Stimulated activated CD4-positive, alpha-beta T cell treated with anti-CD3 and anti-CD28 coated beads, Interleukin-15, amount 100 ng/mL, for 24 hours (primary cell): ENCODE data around the gene RFTN1.
A peak's percentile ranks its signal among the peaks of the same experiment; 100 is the strongest.

Source experiments
- DNase-seq: peaks from one replicate; pipeline ENCODE4 v3.0.0-alpha.2; 2020

The RFTN1 gene

DNA sequence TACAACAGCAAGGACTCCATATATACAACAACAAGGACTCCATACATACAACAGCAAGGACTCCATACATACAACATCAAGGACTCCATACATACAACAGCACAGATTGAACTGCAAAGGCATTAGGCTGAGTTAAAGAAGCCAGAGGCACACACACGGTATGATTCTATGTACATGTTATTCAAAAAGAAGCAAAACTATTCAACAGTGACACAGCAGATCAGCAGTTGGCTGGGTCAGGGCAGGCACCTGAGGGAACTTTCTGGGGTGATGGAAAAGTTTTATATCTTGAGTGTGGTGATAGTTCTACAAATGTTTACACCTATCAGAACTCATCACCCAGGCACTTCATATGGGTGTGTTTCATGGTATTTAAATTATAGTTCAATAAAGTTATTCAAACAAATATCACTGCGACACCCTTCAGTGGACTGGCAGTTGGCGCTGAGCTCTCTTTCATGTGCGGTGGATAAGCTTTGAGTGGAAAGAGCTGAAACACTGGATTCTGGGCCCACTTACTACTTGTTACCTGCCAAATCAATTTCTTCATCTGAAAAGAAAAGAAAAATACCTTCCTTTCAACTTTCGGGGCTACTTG, 28.0 kb downstream of the RFTN1 start:
- no peak for DNase-seq

DNA sequence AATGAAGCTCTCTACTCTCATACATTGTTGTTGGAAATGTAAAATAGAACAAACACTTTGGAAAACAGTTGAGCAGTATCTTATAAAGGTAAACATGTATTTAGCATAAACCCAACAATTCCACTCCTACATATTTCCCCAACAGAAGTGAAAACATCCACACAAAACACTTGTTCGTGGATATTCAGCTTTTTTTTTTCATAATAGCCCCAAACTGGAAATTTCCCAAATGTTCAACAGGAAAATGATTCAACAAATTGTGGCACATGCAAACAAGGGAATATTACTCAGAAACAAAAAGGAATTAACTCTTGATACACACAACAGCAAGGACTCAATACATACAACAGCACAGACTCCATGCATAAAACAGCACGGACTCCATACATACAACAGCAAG, 28.5 kb downstream of the RFTN1 start:
- DNase-seq = no peak

DNA sequence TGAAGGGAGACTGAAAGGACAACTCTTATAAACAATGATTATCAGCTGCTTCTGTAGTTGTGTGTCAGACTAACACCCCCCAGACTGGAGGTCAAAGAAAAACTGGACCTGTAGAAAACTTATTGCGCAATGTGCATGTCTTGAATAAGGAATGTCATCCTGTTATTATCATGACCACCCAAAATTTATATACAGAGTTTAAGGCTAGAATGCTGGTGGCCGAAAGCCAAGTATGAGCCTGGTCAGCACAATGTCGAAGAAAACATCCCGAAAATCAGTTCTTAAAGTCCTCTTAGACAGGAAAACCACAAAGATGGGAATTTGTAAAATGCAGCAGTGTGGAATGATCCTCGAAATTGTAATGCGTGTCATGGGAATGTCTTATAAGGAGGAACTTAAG, 29.3 kb downstream of the RFTN1 start:
- no peak for DNase-seq

DNA sequence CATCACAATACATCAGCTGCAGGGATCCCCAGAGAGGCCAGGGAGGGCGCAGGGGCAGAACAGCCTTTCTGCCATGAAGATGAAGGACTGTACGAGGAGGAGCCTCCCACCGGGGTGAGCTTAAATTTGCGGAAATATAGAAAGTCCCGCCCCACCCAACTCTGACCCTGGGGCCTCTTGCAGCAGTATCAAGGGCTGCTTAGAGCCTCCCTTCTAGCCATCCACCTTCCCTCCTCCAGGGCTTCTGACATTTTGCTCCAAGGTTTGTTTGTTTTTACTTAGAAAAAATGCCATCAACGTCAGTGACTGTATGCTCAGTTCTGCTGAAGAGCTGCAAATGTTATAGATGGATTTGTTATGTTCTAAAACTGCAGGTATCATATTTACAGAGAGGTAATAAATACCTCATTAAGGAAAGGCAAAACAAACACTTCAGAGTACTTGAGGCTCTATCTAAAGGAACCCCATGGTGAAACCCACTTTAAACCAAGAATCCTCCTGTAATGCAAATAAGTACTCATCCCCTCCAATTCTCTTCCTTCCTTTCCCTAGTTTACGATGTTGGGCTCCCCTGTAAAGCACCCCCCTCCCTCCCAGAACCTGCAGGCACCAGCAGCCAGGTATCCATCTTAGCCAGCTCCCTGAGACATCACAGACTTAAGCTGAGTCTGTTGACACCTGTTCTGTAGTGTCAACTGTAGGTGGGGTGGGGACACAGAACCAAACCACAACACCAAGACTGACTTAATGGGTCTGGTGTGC, 30.5 kb downstream of the RFTN1 start:
- peak; percentile 33 for DNase-seq

DNA sequence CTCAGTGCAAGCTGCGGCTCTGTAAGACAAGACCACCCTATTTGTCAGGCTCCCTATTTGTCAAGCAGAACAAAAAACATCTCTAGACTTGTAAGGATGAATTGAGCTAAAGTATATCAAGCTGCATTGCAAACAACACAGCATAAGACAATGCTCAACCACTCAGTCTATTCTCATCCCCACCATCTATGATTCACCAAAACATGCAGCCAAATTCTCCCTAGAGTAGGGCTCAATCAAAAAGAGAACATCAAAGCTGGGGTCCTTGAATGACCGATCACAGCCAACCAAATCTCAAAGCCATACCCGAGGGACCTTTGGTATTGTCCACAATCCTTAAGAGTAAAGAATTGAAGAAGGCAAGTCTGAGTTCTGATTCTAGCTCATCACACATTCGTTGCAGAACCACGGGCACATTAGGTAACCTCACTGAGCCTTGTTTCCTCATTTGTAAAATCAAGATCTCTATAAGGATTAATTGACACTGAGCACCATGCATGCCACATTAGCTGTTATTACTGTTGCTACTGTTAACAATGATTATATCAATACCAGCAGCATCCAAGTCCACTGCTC, 31.2 kb downstream of the RFTN1 start:
- no peak for DNase-seq

DNA sequence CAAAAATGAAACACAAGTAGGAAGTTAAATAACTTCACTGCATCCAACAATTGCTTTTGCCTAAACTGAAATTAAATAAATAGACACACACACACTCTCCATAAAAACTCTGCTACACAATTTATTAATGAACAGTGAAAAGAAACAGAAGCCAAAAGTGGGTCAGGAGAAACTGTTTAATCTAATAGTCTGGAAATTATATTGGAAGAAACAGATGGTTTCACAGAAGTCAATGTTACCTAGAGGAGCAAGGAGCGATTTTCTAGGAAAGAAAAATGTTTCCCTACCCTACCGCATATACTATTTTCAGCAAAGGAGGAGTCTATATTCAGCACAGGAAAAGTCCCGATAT, 32.0 kb downstream of the RFTN1 start:
- DNase-seq = no peak

DNA sequence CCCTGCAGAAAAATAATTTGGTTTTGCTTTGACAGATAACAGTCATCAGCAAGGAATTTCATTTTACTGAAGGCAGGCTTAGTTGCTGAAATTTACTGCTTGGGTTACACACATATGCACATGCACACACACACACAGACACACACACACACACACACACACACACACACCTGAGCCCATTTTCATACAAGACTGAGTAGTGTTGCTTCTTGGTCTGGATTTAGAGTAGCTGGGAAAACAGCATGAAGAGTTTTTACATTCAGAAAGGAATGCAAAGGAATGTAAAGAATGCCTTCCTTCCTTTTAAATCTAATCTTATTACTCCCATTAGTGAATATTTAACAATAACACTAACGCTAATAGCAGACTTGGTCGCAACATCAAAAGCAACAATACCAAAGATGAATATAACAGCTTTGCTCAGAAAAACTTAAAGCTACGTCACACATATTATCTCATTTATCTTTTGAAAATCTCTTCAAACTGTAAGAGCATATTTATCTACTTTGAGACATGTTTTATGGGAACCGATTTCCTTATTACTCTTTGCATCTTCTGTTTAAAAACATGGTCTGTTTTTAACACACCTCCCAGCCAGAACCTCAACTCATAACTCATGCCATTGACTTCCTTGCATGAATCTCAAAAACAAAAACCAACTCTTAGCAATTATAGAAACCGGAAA, 32.5 kb downstream of the RFTN1 start:
- no peak for DNase-seq

DNA sequence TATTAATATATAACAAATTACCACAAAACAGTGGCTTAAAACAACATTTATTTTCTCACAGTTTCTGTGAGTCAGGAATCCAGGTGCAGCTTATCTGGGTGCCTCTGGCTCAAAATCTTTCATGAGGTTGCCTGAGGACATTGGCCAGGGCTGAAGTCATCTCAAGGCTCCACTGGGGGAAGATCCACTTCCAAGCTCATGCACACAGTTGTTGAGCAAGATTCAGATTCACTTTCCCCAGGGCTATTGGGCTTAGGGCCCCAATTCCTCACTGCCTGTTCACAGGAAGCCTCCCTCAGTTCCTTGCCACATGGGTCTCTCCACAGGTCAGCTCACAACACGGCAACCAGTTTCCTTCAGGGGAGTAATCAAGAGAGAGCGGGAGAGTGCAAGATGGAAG, 35.0 kb downstream of the RFTN1 start:
- DNase-seq = no peak

DNA sequence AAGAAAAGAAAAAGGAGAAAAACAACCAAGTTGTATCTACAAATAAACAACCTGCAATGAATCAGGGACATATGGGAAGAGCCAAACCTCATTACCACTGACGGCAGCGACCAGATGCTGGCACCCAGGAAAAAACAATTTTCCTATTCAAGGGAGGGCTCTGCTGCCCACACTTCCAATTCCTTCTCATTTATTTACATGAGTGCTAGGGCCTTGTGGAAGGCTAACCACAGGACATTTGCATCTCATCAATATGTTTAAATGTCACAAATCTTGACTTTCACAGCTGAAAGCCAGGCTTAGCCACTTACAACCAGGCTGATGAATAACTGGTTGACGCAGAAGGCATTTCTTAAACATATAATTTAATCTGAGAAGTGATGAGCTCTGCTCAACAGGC, 36.0 kb downstream of the RFTN1 start:
- no peak for DNase-seq

DNA sequence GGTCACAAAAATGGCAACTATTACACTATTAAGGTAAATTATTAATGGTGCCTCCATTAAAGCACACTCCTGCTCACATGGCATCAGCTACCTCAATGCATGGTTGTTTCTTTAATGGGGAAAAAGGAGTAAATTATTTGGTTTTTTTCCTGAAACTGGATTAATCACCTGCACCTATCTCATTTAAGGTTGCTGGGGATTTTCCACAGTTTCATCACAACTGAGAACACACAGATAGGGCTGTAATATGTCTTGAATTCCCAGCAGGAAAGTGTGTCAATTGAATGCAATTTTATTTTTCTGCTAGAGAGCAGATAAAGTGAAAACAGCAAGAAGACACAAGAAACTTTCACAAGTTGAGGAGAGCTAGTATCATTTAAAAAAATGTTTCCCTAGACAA, 36.4 kb downstream of the RFTN1 start:
- DNase-seq = no peak

DNA sequence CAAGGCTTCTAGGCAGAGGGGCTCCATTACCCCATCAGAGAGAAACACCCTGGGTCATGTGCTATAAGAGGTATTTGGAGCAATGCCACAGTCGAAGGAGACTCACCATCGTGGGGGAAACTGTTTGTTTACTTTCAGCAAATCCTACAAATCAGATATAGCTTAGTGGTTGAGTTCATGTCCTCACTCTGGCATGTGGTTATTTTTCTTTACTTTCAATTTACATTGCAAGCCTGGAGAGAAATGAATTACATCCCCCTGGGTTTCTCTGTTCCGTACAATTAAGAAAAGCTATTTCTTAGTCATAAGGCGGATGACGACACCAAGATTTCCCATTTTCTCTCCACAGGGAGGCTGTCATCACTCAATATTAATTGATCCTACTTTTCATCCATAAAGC, 36.9 kb downstream of the RFTN1 start:
- no peak for DNase-seq

DNA sequence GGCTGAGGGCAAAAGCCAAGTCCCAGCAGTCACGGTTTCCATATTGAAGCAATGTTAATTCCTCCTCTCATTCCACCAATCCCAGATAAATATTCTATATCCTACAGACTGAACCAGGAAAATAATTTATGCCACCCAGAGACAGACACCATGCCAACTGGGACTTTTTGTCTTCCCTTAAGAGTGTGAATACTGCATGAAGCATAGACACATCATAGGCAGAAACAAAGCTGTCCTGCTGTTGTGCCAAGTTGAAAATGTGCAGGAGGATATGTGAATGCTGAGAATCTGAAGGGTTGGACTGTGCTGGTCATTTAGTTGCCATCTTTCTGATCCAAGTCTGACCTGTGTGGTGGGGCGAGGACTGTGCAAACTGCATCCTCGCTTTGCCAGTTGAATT, 37.7 kb downstream of the RFTN1 start:
- no peak for DNase-seq

DNA sequence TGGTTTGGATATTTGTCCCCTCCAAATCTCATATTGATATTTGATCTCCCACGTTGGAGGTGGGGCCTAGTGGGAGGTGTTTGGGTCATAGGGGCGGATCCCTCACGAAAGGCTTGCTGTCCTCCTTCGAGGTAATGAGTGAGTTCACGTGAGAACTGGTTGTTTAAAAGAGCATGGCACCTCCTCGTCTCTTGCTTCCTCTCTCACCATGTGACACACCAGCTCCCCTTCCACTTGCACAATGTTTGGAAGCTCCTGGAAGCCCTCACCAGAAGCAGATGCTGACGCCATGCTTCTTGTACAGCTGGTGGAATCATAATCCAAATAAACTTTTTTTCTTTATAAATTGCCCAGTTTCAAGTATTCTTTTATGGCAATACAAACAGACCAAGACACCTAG, 38.6 kb downstream of the RFTN1 start:
- DNase-seq = no peak

DNA sequence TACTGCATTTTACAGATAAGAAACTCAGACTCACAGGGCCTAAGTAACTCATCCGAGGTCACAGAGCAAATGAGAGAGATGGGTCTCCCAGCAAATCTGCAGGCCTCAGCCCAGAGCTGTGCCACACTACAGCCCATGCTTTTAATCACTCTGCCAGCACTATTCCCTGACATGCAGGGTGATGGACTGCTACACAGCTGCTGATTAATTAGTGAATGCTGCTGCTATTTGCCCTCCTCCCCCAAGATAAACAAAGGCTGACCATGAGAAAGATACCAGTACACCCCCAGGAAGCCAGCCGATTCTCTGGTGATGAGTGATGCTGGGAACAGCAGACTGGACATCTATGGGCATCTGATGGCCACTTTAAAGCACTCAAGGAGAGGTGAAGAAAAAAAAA, 39.3 kb downstream of the RFTN1 start:
- no peak for DNase-seq

DNA sequence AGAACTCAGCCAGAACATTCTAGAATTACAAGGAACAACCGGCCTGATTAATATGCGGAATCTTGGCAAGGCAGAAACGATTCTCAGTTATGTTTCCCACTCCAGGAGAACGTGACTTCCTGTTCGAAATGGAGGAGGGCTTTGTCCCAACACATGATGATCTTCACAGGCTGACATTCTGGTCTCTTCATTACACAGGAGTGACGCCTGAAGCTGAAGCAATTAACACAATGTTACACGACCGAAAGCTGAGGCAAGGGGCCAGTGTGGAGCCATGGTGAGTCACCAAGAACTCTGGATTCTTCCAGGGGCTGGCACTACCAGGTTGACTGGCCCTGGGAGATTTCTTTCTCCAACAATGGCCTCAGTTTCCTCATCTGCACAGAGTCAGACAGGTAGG, 40.9 kb downstream of the RFTN1 start:
- no peak for DNase-seq

DNA sequence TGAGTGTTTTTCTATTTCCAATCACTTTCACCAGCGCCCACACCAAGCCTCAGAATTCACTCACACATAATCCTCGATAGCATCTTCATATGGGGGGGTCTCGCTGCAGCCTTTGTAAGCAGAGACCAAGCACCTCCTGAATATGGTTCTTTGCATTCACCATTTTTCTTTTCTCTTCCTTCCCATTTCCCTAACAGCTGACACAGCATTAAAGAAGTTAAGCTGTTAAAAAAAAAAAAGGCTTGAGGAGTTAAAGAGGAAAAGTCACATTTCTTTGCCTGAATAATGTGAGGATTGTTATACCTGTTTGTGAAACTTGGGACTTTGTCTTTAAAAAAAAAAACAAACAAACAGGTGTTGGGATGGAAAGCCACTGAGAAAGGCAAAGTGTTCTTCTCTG, 41.6 kb downstream of the RFTN1 start:
- no peak for DNase-seq

DNA sequence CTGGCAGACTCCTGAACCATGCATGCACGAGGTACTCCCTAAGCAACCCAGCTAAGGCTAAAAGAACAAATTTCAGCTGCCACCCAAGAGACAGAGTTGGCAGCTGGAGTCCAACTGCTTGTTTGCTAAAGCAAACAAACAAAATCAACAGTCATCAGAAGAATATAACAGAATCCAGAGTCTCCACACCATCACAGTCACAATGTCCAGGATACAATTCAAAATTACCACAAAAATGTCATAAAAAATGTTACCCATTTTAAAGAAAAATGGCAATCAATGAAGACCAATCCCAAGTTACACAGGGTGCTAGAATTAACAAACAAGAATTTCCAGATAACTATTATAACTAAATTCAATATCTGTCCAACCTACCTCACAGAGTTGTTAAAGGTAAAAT, 42.9 kb downstream of the RFTN1 start:
- no peak for DNase-seq

DNA sequence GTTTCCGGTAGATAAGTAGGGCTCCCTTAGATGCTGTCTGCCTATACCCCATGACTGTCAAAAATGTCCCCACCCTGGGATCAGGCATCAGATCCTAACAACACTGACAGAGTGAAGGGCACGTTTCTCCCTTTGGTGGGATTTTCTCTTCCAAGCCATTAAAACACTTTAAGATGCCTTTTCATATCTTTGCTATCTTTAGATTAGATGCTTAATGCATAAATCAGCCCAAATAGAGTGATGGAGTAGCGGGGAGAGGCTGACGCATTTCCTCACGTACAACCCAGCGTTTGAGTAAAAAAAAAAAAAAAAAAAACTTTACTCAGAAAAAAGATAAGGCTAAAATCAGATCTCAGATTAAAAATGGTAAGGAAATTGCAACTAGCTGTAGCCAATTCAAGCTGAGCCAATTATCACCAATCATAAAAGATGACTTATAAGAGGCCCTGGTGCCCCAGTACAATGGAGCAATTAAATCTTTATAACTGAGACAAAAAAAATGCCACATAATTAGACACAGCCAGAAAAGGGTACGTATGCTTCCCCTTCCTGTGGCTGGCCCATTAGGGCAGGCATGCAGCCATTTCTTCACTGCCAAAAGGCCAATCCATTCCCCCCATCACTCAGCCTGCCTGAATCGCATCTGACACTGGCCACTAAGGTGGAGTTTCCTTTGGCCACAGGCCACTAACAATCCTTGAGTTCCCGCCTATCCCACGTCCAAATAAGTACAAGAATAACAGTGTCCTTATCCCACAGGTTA, 45.0 kb downstream of the RFTN1 start:
- DNase-seq = no peak

DNA sequence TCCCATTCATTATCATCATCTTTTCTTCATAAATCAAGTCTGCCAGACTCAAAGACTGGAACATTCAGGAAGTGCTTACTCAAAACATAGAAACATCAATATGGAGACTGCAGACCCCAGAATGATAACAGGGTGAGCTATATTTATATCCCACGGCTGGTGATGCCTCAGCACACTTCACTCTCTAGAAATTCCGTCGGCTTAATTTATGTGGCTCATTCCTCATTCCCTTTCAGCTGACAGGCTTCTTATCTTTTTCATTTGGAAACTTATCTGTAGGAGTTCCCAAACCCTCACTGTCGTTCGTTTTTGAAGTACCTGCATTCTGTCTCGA, 45.5 kb downstream of the RFTN1 start:
- no peak for DNase-seq

DNA sequence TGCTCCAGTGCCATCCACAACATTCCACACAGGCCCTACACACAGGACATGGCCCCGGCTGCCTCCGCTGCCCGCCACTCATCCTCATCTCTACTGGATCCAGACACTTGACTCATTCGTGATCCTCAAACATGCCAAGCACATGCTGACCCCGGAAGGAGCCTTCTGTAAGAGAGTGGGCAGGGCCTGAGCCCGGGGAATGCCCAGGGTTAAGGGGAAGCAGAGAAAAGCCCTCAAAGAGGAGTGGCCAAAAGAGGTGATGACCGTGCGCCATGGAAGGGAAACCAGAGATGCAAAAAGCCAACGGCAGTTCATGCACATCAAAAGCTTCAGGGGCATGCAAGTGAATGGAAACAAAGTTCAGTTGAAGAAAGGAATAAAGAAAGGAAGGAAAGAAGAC, 46.1 kb downstream of the RFTN1 start:
- DNase-seq = peak; percentile 70

DNA sequence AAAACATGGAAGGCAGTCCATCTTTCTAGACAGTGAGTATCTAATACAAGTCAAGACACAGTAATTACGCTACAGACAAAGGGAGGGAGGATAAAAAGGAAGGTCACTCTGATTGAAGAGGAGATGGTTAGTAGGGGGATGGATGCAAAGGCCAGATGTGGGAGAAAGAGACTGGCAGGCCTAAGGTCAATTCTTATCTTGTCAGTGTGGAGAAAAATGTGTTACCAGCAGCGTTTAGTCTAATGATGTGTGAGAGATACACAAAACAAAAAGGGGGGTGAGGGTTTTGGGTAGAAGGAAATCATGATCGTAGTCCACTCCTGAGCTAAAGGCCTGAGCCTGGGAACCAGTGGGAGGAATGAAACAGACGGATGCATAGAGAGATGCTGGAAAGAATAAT, 46.7 kb downstream of the RFTN1 start:
- no peak for DNase-seq

DNA sequence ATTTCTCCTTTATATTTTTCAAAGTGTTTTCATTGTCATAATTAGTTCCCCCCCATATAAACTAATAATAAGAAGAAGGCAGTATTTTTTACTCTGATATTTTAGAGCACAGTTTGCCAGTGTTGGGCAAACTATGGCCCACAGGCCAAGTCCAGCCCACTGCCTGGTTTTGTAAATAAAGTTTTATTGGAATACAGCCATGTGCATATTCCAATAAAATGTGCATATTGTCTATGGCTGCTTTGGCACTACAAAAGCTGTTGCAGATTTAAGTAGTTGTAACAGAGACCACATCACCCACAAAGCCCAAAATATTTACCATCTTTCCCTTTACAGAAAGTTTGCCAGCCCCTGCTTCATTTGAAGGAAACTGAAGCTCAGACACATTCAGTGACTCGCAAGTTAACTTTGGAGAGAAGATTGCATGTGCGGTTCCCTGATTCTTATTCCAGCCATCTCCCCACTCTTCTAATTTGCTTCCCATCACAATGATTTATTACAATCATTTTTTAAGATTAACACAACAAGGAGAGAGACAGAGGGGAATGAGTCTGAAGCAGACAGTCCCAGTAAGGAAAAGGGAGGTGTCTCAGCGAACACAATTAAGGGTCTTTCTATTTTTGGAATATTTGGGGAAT, 48.9 kb downstream of the RFTN1 start:
- no peak for DNase-seq

DNA sequence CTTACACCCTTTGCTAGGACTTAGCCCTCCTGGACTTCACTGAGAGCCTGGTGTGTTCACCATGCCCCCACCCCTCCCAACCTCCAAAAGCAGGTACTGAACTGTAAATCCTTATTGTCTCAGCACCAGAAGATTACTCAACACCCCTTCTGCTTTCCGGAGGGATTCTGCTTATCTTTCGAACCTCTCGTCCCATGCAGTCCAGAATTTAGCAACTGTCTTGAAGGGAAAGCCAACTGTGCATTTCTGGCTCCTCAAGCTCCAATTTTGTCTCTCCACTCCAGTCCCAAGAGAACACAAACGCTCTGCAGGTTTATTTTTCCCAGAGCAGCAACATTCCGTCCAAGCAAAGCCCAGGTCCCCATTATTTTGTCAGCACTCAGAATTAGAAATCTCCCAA, 49.6 kb downstream of the RFTN1 start:
- no peak for DNase-seq
